ENCODE data around the gene TMEM106C.

Gene TMEM106C

GRCh38 chr12:47941871-47942613 is 21.4 kb upstream of the TMEM106C start:
- DNase-seq = no peak
- H3K4me3 ChIP-seq (ENCODE audit: insufficient read depth in 1 of 2, low read depth in 1 of 2, low read length in 2 of 2) = no peak overlapping the region
- H2AK5ac ChIP-seq (ENCODE audit: low read length, severe bottlenecking) = no peak overlapping the region
- no peak overlapping the region for H2AFZ ChIP-seq (ENCODE audit: low read depth, low read length)
- 24% methylated on average over 38 of the region's 40 CpGs for WGBS
- peak overlapping the region; percentile 44 for H4K91ac ChIP-seq (ENCODE audit: low read length)
- peaks cover 25% of the 10 kb centered on the region for H3K4me1 ChIP-seq (ENCODE audit: control insufficient read depth, insufficient read depth, low read depth, low read length)
- H3K18ac ChIP-seq (ENCODE audit: low read depth in 1 of 2, low read length in 2 of 2) = peak overlapping the region; percentile 18 to 58
- H3K4me2 ChIP-seq (ENCODE audit: low read length, poor library complexity, severe bottlenecking) = no peak overlapping the region
- H3K27me3 ChIP-seq (ENCODE audit: control insufficient read depth in 1 of 2, insufficient read depth in 1 of 2, low read length in 2 of 2) = peaks cover 7 to 25% of the 10 kb centered on the region in 2 experiments
- H3K79me1 ChIP-seq (replicated peaks; ENCODE audit: low read length, poor library complexity, severe bottlenecking) = no peaks in the 10 kb centered on the region
- H2BK120ac ChIP-seq (ENCODE audit: low read depth, low read length) = no peak overlapping the region
- H2BK15ac ChIP-seq (ENCODE audit: low read depth, poor library complexity, severe bottlenecking) = no peak overlapping the region
- no peaks in the 10 kb centered on the region for H3K9me3 ChIP-seq (ENCODE audit: control insufficient read depth, low read length)
- no peak overlapping the region for H3K4ac ChIP-seq (ENCODE audit: low read depth in 1 of 2, low read length in 2 of 2)
- H3K14ac ChIP-seq (ENCODE audit: low read length in 2 of 2) = peak overlapping the region in 1 of 2 experiments; percentile 29
- H4K8ac ChIP-seq (ENCODE audit: low read length) = peak overlapping the region; percentile 68
- no peak overlapping the region for H2BK12ac ChIP-seq (ENCODE audit: low read length in 2 of 2)
- no peak overlapping the region for H3K9ac ChIP-seq (ENCODE audit: low read length)
- H2BK5ac ChIP-seq (ENCODE audit: low read depth, low read length, poor library complexity, severe bottlenecking) = no peak overlapping the region
- H3K27ac ChIP-seq (ENCODE audit: low read length, poor library complexity, severe bottlenecking) = no peak overlapping the region
- no peak overlapping the region for H3K23ac ChIP-seq (ENCODE audit: low read length in 2 of 2)
- no peaks in the 10 kb centered on the region for H3K36me3 ChIP-seq (ENCODE audit: control insufficient read depth in 1 of 2, insufficient read depth in 2 of 2, low read depth in 1 of 2, low read length in 2 of 2)

- Histone ChIP-seq H4K8ac (ENCODE audit: low read length) (peak overlapping the region; percentile 68), H3K4me3 (ENCODE audit: insufficient read depth in 1 of 2, low read depth in 1 of 2, low read length in 2 of 2) (peak overlapping the region in 1 of 2 experiments; percentile 17), H4K91ac (ENCODE audit: low read length) (peak overlapping the region; percentile 87), H2BK120ac (ENCODE audit: low read depth, low read length) (no peak overlapping the region), H2BK12ac (ENCODE audit: low read length in 2 of 2) (no peak overlapping the region), H2BK5ac (ENCODE audit: low read depth, low read length, poor library complexity, severe bottlenecking) (no peak overlapping the region), H3K4ac (ENCODE audit: low read depth in 1 of 2, low read length in 2 of 2) (no peak overlapping the region), H3K27me3 (ENCODE audit: control insufficient read depth in 1 of 2, insufficient read depth in 1 of 2, low read length in 2 of 2) (peaks cover 7 to 25% of the 10 kb centered on the region in 2 experiments), H3K27ac (ENCODE audit: low read length, poor library complexity, severe bottlenecking) (no peak overlapping the region), H3K23ac (ENCODE audit: low read length in 2 of 2) (no peak overlapping the region), H3K9me3 (ENCODE audit: control insufficient read depth, low read length) (no peaks in the 10 kb centered on the region), H3K36me3 (ENCODE audit: control insufficient read depth in 1 of 2, insufficient read depth in 2 of 2, low read depth in 1 of 2, low read length in 2 of 2) (no peaks in the 10 kb centered on the region), H3K4me2 (ENCODE audit: low read length, poor library complexity, severe bottlenecking) (no peak overlapping the region), H3K79me1 (replicated peaks; ENCODE audit: low read length, poor library complexity, severe bottlenecking) (no peaks in the 10 kb centered on the region), H2BK15ac (ENCODE audit: low read depth, poor library complexity, severe bottlenecking) (no peak overlapping the region), H3K14ac (ENCODE audit: low read length in 2 of 2) (peak overlapping the region in 1 of 2 experiments; percentile 75), H2AK5ac (ENCODE audit: low read length, severe bottlenecking) (no peak overlapping the region), H3K9ac (ENCODE audit: low read length) (no peak overlapping the region), H3K18ac (ENCODE audit: low read depth in 1 of 2, low read length in 2 of 2) (peak overlapping the region in 1 of 2 experiments; percentile 58), H2AFZ (ENCODE audit: low read depth, low read length) (no peak overlapping the region), H3K4me1 (ENCODE audit: control insufficient read depth, insufficient read depth, low read depth, low read length) (peaks cover 29% of the 10 kb centered on the region)
- no peak for DNase-seq
- 75% methylated on average over 30 of the region's 31 CpGs for WGBS
Observed at GRCh38 chr12:47942614-47943225, 20.7 kb upstream of the TMEM106C start.

GRCh38 chr12:47943623-47944340 is 19.6 kb upstream of the TMEM106C start:
- no peak overlapping the region for H3K27ac ChIP-seq (ENCODE audit: low read length, poor library complexity, severe bottlenecking)
- H3K4ac ChIP-seq (ENCODE audit: low read depth in 1 of 2, low read length in 2 of 2) = peak overlapping the region in 1 of 2 experiments; percentile 24
- H3K4me1 ChIP-seq (ENCODE audit: control insufficient read depth, insufficient read depth, low read depth, low read length) = peaks cover 27% of the 10 kb centered on the region
- 93% methylated on average over 11 of the region's 12 CpGs for WGBS
- no peak overlapping the region for H2AK5ac ChIP-seq (ENCODE audit: low read length, severe bottlenecking)
- no peak overlapping the region for H3K14ac ChIP-seq (ENCODE audit: low read length in 2 of 2)
- no peaks in the 10 kb centered on the region for H3K79me1 ChIP-seq (replicated peaks; ENCODE audit: low read length, poor library complexity, severe bottlenecking)
- no peak for DNase-seq
- H3K36me3 ChIP-seq (ENCODE audit: control insufficient read depth in 1 of 2, insufficient read depth in 2 of 2, low read depth in 1 of 2, low read length in 2 of 2) = no peaks in the 10 kb centered on the region
- H2BK15ac ChIP-seq (ENCODE audit: low read depth, poor library complexity, severe bottlenecking) = peak overlapping the region; percentile 70
- peak overlapping the region; percentile 88 for H4K91ac ChIP-seq (ENCODE audit: low read length)
- peaks cover 7 to 25% of the 10 kb centered on the region in 2 experiments for H3K27me3 ChIP-seq (ENCODE audit: control insufficient read depth in 1 of 2, insufficient read depth in 1 of 2, low read length in 2 of 2)
- no peak overlapping the region for H3K4me3 ChIP-seq (ENCODE audit: insufficient read depth in 1 of 2, low read depth in 1 of 2, low read length in 2 of 2)
- no peak overlapping the region for H3K9ac ChIP-seq (ENCODE audit: low read length)
- H2BK12ac ChIP-seq (ENCODE audit: low read length in 2 of 2) = no peak overlapping the region
- no peak overlapping the region for H2BK120ac ChIP-seq (ENCODE audit: low read depth, low read length)
- H3K9me3 ChIP-seq (ENCODE audit: control insufficient read depth, low read length) = no peaks in the 10 kb centered on the region
- H4K8ac ChIP-seq (ENCODE audit: low read length) = no peak overlapping the region
- no peak overlapping the region for H2BK5ac ChIP-seq (ENCODE audit: low read depth, low read length, poor library complexity, severe bottlenecking)
- no peak overlapping the region for H3K23ac ChIP-seq (ENCODE audit: low read length in 2 of 2)
- H3K4me2 ChIP-seq (ENCODE audit: low read length, poor library complexity, severe bottlenecking) = no peak overlapping the region
- H3K18ac ChIP-seq (ENCODE audit: low read depth in 1 of 2, low read length in 2 of 2) = no peak overlapping the region
- no peak overlapping the region for H2AFZ ChIP-seq (ENCODE audit: low read depth, low read length)
